Karpas-422 (cell line): ENCODE measurements around the gene CD58. TPM values are rescaled to one million over a fixed set of nuclear protein-coding genes. Genes with fewer than 3 reads are reported as not detected.

Source experiments
- DNase-seq: peaks from one replicate; pipeline ENCODE4 v3.0.0-alpha.2; 2015
- H2AFZ ChIP-seq: fragments of 200-600 bp; sonication (generic); 2 replicates; pipeline ENCODE4 v1.6.1; 2014; ENCODE audit warnings: antibody characterized with exemption, low read length, mixed read lengths
- H3K27ac ChIP-seq: fragments of 200-600 bp; sonication (generic); 2 replicates; pipeline ENCODE4 v1.5.1; 2014; ENCODE audit warnings: mild to moderate bottlenecking, low read length, moderate library complexity
- H3K27me3 ChIP-seq: fragments of 200-600 bp; sonication (generic); 2 replicates; pipeline ENCODE4 v1.6.1; 2014; ENCODE audit warnings: low read length, mixed read lengths
- H3K36me3 ChIP-seq: fragments of 200-600 bp; sonication (generic); 2 replicates; pipeline ENCODE4 v1.6.1; 2014; ENCODE audit warnings: low read length, mixed read lengths; ENCODE audit not compliant: insufficient read depth
- H3K4me1 ChIP-seq: fragments of 200-600 bp; sonication (generic); 2 replicates; pipeline ENCODE4 v1.6.1; 2014; ENCODE audit warnings: mild to moderate bottlenecking, low read length, mixed read lengths
- H3K4me2 ChIP-seq: fragments of 200-600 bp; sonication (generic); 2 replicates; pipeline ENCODE4 v1.6.1; 2014; ENCODE audit warnings: low read length, low read depth, mild to moderate bottlenecking; ENCODE audit not compliant: poor library complexity, severe bottlenecking
- H3K4me3 ChIP-seq: fragments of 200-600 bp; sonication (generic); 2 replicates; pipeline ENCODE4 v1.5.1; 2014; ENCODE audit warnings: mild to moderate bottlenecking, antibody characterized with exemption, low read length, mixed read lengths
- H3K79me2 ChIP-seq: fragments of 200-600 bp; sonication (generic); 2 replicates; pipeline ENCODE4 v1.6.1; 2014; ENCODE audit warnings: mild to moderate bottlenecking, low read length, mixed read lengths
- H3K9ac ChIP-seq: fragments of 200-600 bp; sonication (generic); 2 replicates; pipeline ENCODE4 v1.6.0; 2014; ENCODE audit warnings: low read length
- H3K9me2 ChIP-seq: fragments of 200-600 bp; sonication (generic), shearing (Covaris generic); replicated peaks from 2 replicates; pipeline ENCODE4 v1.6.0; 2014; ENCODE audit warnings: mild to moderate bottlenecking, low read length, moderate library complexity; ENCODE audit not compliant: insufficient read depth
- H3K9me3 ChIP-seq: fragments of 300-700, 200-600 bp; sonication (generic); 2 replicates; pipeline ENCODE4 v1.6.1; 2014; ENCODE audit warnings: low read length, mixed read lengths
- H4K20me1 ChIP-seq: fragments of 200-600 bp; sonication (generic); 2 replicates; pipeline ENCODE4 v1.6.1; 2014; ENCODE audit warnings: mild to moderate bottlenecking, antibody characterized with exemption, low read length, low read depth; ENCODE audit not compliant: insufficient read depth
- small RNA-seq: library from RNA; depleted of rRNA; stranded (forward); fragments of <200 nt; gene quantifications from one replicate; pipeline ENCODE3, GENCODE V24; 2014
- total RNA-seq: library from RNA; depleted of rRNA; stranded (reverse); fragments of >200 nt; shearing (Covaris generic); gene quantifications from 2 replicates; pipeline ENCODE4 v1.2.3, GENCODE V29; 2014; ENCODE audit warnings: low replicate concordance; rRNA removed

The CD58 gene
- total RNA-seq, 1 experiment from 2014 or later: 1.2 TPM

DNA sequence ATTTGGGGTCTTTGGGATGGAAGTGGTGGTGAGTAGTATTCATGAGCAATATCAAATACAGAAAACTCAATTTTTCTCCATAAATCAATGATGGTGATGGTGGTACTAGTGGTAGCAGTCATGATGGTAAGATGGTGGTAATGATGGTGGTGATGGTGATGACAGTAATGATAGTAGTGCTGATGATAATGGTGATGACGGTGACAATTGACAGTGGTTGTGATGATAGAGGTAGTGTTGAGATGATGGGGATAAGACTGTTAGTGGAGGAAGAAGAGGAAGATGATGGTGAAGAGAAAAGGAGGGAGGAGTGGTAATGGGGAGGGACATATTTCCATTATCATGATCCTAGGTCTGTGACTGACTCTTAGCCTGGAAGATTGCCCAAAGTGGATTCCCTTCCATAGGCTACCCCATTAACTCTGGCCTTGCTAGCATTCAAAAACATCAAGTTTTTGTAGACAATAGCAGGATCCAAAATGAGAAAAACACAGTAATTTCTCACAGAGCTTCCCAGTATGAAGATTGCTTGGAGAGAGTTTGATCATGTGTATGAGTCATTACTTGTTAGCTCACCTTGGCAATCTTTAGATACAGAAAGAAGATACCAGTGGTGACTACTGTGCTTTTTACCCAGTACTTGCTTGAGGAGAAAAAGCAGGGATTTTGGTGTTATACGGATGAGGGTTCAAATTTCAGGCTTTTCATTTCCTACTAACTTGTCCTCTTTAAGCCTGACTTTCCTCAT, 103.8 kb downstream of the CD58 start:
- no peaks in the 10 kb centered on the region for H3K27me3 ChIP-seq
- no peak for DNase-seq
- no peak overlapping the region for H3K4me3 ChIP-seq
- no peaks in the 10 kb centered on the region for H3K36me3 ChIP-seq
- no peaks in the 10 kb centered on the region; the same call in 1 of the 2 replicates for H3K9me2 ChIP-seq
- peaks cover 44% of the 10 kb centered on the region for H3K4me1 ChIP-seq
- no peak overlapping the region for H2AFZ ChIP-seq
- no peaks in the 10 kb centered on the region for H3K79me2 ChIP-seq
- no peaks in the 10 kb centered on the region for H4K20me1 ChIP-seq
- no peak overlapping the region for H3K27ac ChIP-seq
- H3K9ac ChIP-seq: no peak overlapping the region
- H3K9me3 ChIP-seq: no peaks in the 10 kb centered on the region
- H3K4me2 ChIP-seq: no peak overlapping the region

GRCh38 chr1:116465845-116466685, 104.8 kb downstream of the CD58 start:
- no peak overlapping the region for H2AFZ ChIP-seq
- H3K9me3 ChIP-seq: no peaks in the 10 kb centered on the region
- no peak overlapping the region for H3K9ac ChIP-seq
- no peak overlapping the region for H3K4me3 ChIP-seq
- no peaks in the 10 kb centered on the region for H3K27me3 ChIP-seq
- no peaks in the 10 kb centered on the region; the same call in 1 of the 2 replicates for H3K9me2 ChIP-seq
- no peak overlapping the region for H3K27ac ChIP-seq
- H4K20me1 ChIP-seq: no peaks in the 10 kb centered on the region
- H3K4me1 ChIP-seq: peaks cover 39% of the 10 kb centered on the region
- H3K36me3 ChIP-seq: no peaks in the 10 kb centered on the region
- H3K79me2 ChIP-seq: no peaks in the 10 kb centered on the region
- no peak for DNase-seq
- H3K4me2 ChIP-seq: no peak overlapping the region

DNA sequence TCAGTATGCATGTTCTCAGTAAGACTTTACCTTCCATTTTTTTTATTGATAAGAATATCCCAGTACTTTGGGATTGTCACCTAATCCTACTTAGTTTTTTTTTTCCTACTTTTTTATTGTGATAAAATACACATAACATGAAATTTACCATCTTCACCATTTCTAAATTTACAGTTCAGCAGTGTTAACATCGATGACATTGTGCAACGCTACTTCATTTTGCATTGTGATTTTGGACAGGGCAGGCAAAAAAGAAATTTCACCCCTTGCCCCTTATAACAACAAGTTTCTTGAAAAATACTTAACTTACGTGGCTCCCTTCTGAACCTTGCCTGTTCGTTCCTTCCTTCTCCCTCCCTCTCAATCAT, 105.4 kb downstream of the CD58 start:
- no peaks in the 10 kb centered on the region for H3K9me3 ChIP-seq
- H3K79me2 ChIP-seq: no peaks in the 10 kb centered on the region
- H3K9me2 ChIP-seq: no peaks in the 10 kb centered on the region; the same call in 1 of the 2 replicates
- H3K4me1 ChIP-seq: peaks cover 38% of the 10 kb centered on the region
- no peaks in the 10 kb centered on the region for H3K27me3 ChIP-seq
- no peak overlapping the region for H3K4me2 ChIP-seq
- H3K4me3 ChIP-seq: no peak overlapping the region
- no peaks in the 10 kb centered on the region for H3K36me3 ChIP-seq
- DNase-seq: no peak
- no peaks in the 10 kb centered on the region for H4K20me1 ChIP-seq
- no peak overlapping the region for H3K27ac ChIP-seq
- H3K9ac ChIP-seq: no peak overlapping the region
- H2AFZ ChIP-seq: no peak overlapping the region

Small RNA genes within 50 kb of the gene (small RNA-seq; reads per million reads assigned to genes)
- not detected for gene MIR548AC

Other genes starting within 250 kb of the CD58 start
- 931 and 967 TPM in 2 replicates for gene ATP1A1, start 197.8 kb downstream of the CD58 start, total RNA-seq
- not detected in 2 replicates for gene IGSF3, start 96.7 kb upstream of the CD58 start, total RNA-seq
- gene CD2, start 183.4 kb upstream of the CD58 start, total RNA-seq: not detected in 2 replicates